ENCODE measurements around the gene ASB15. TPM values are rescaled to one million over a fixed set of nuclear protein-coding genes. Genes with fewer than 3 reads are reported as not detected.

ASB15 gene
- polyA plus RNA-seq, 4 donors = 0.86 to 2.5 (median 1.6) TPM

- DNase-seq (ENCODE audit: low read depth in 4 of 4, low spot score in 2 of 4) = no peak
These were observed 6.8 kb upstream of the ASB15 start for GRCh38 chr7:123594813-123595241.

GRCh38 chr7:123598657-123599056 is 3.0 kb upstream of the ASB15 start:
- DNase-seq (ENCODE audit: low read depth in 4 of 4, low spot score in 2 of 4) = no peak

- no peak for DNase-seq (ENCODE audit: low read depth in 4 of 4, low spot score in 2 of 4)
These were observed 1.9 kb upstream of the ASB15 start for GRCh38 chr7:123599766-123600165.

- DNase-seq (ENCODE audit: low read depth in 4 of 4, low spot score in 2 of 4) = no peak
These were observed 745 bp upstream of the ASB15 start for GRCh38 chr7:123600876-123601275.

DNA sequence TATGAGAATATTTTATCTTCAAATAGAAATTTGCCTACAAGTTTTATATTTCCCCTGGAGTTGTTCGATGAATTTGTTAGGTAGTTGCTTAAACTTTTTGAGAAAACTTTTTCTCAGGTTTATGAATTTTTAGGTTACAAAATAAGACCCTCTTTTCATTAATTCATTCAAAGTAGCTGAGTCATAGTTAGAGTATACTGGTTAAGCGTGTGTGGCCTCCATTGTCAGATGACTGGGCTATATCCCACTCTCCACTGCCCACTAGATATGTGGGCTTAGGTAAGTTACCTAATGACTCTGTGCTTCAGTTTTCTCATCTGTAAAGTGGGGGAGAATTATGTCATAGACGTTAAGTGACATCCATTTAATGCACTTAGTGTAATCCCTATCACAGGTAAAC is 1.0 kb downstream of the ASB15 start:
- no peak for DNase-seq (ENCODE audit: low read depth in 4 of 4, low spot score in 2 of 4)

- no peak for DNase-seq (ENCODE audit: low read depth in 4 of 4, low spot score in 2 of 4)
These were observed 3.1 kb downstream of the ASB15 start for GRCh38 chr7:123604739-123605138.

- DNase-seq (ENCODE audit: low read depth in 4 of 4, low spot score in 2 of 4) = no peak
These were observed 5.9 kb downstream of the ASB15 start for GRCh38 chr7:123607423-123607975.

GRCh38 chr7:123608991-123609882 is 7.6 kb downstream of the ASB15 start:
- DNase-seq (ENCODE audit: low read depth in 4 of 4, low spot score in 2 of 4) = no peak

DNA sequence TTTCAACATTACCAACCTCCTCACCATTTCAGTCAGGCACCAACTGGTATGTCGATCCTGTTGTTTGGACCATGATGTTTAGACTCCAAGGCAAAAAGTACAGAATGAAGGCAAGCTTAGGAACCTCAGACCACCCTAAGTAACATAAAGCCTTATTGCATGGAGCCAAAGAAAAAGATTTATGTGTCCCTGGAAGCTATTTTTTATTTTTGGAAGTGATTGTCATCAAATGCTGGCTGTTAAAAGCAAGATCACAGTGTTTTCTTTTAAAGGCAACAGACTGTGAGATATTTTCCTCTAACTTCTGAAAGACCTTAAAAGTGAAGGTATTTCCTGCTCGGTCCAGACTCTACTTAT is 8.2 kb downstream of the ASB15 start:
- DNase-seq (ENCODE audit: low read depth in 4 of 4, low spot score in 2 of 4) = no peak

- no peak for DNase-seq (ENCODE audit: low read depth in 4 of 4, low spot score in 2 of 4)
These were observed 10.4 kb downstream of the ASB15 start for GRCh38 chr7:123612024-123612423.

GRCh38 chr7:123615344-123615743 is 13.7 kb downstream of the ASB15 start:
- no peak for DNase-seq (ENCODE audit: low read depth in 4 of 4, low spot score in 2 of 4)

DNA sequence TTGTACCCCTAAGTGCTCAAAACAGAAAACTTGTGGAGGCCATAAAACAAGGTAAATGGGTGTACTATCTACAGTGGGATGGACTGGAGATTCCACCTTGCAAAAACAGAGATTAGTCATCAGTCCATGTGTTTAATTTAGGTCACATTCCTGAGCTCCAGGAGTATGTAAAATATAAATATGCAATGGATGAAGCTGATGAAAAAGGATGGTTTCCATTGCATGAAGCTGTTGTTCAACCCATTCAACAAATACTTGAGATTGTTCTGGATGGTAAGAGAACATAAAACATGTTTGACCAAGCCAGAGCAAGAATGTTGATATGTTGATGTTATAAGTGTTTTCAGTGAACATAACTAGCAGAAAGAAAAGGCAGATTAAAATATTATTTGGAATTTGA is 14.6 kb downstream of the ASB15 start:
- no peak for DNase-seq (ENCODE audit: low read depth in 4 of 4, low spot score in 2 of 4)

DNA sequence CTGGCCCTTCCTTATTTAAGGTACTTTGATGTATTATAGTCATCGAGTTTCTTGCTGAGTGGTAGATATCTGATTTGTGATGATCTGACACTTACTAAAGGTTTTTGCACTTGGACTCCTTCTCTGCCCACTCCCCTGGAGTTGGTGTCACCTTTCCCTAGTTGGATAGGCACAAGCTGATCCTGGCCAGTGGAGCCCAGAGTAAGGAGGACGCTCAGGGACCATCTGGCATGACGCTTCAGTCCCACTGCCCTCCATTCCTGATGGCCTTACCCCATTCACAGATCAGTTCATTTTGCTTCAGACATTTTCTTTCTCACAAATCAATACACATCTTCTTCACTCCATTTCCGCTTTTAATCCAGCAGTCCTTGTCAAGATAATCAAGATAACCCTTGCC is 20.1 kb downstream of the ASB15 start:
- DNase-seq (ENCODE audit: low read depth in 4 of 4, low spot score in 2 of 4) = no peak

DNA sequence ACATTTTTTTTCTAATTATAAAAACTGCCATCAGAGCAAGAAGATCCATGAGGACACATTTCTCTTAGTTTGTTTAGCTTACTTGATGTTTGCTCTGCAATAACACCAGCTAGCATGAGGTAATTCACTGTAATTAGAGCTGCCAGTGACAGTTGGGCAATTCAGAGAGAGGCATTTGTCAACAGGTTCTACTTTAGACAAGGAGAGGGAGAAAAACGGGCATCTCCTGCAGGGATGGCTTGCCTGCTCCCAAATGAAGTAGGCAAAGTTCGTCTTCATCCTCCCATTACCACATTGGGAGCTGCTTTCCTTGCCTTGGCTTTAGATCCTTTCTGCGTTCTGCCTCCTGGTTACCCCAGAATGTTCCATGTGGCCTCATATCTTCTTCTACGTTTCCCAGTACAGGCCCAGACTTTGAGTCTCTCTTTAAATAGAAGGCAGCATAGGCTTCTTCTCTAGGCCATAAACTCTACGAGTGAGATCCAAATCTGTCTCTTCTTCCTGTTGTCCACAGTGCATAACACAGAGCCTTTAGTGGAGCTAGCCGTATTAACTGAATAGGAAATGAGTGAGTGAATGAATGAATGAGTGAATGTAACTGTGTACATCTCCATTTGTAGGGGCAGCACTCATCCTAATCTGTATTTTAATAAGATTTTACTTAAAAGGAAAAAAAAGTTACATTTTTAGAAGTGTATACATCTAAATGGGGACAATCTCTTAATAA is 21.2 kb downstream of the ASB15 start:
- no peak for DNase-seq (ENCODE audit: low read depth in 4 of 4, low spot score in 2 of 4)

GRCh38 chr7:123624527-123625183 is 23.0 kb downstream of the ASB15 start:
- DNase-seq (ENCODE audit: low read depth in 4 of 4, low spot score in 2 of 4) = no peak

DNA sequence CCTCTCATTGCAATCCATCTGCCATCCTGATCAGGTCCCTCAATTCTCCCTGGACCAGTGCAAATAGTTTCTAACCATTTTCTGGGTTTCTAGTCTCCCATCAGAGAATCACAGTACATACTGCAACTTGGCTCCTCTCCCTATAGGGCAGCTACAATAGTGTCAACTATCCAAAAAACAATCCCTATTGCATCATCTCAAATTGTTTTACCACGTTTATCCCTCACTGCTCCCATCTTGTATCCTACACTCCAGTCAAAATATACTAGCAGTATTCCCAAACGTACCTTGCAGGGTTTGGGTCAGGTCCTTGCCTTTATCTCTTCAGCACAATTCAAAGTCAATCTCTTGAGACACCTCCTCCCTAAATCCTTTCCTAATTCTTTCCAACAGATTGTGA is 23.6 kb downstream of the ASB15 start:
- DNase-seq (ENCODE audit: low read depth in 4 of 4, low spot score in 2 of 4) = no peak

GRCh38 chr7:123627851-123628250 is 26.2 kb downstream of the ASB15 start:
- no peak for DNase-seq (ENCODE audit: low read depth in 4 of 4, low spot score in 2 of 4)

DNA sequence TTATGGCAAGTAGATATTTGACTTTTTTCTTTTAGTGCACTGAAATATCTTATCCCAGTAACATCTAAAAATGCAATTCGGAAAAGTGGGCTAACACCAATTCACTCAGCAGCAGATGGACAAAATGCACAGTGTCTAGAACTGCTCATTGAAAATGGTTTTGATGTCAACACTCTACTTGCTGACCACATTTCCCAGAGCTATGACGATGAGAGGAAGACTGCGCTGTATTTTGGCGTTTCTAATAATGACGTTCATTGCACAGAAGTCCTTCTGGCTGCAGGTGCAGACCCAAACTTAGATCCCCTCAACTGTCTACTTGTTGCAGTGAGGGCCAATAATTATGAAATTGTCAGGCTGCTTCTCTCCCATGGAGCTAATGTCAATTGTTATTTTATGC is 27.2 kb downstream of the ASB15 start:
- no peak for DNase-seq (ENCODE audit: low read depth in 4 of 4, low spot score in 2 of 4)

DNA sequence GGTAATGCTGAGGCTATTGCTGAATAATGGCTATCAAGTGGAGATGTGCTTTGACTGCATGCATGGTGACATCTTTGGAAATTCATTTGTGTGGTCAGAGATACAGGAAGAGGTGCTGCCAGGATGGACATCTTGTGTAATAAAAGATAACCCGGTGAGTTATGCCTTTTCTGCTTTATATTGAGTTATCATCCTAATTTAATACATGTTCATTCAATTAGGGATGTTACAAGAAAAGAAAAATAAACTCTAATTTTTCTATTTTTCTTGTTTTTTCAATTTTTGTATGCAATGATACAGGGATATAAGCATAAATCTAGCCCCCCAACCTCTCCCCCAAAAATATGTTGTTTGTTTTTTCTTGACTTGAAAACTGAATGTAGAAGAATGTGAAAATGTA is 27.7 kb downstream of the ASB15 start:
- no peak for DNase-seq (ENCODE audit: low read depth in 4 of 4, low spot score in 2 of 4)

GRCh38 chr7:123632808-123633207 is 31.2 kb downstream of the ASB15 start:
- no peak for DNase-seq (ENCODE audit: low read depth in 4 of 4, low spot score in 2 of 4)

- DNase-seq (ENCODE audit: low read depth in 4 of 4, low spot score in 2 of 4) = no peak
These were observed 31.9 kb downstream of the ASB15 start for GRCh38 chr7:123633553-123633952.
